ENCODE data around the gene C4orf36. TPM values are rescaled to one million over a fixed set of nuclear protein-coding genes. Genes with fewer than 3 reads are reported as not detected.
"Not testable (repeated sequence)": the region's sequence is repeated elsewhere in the genome, so short reads cannot be mapped to it uniquely, and the experiment has no call there.

The C4orf36 gene
- total RNA-seq, 4 donors from 2014 or later = 0.48 to 2.2 (median 1.5) TPM; not detected in 1

GRCh38 chr4:86878640-86879039, 13.6 kb downstream of the C4orf36 start:
- no peak for DNase-seq (ENCODE audit: low spot score)
- ATAC-seq (ENCODE audit: low FRiP score) = no peak
- TF ChIP-seq CTCF (IDR thresholded peaks at IDR 0.05) = no peak

DNA sequence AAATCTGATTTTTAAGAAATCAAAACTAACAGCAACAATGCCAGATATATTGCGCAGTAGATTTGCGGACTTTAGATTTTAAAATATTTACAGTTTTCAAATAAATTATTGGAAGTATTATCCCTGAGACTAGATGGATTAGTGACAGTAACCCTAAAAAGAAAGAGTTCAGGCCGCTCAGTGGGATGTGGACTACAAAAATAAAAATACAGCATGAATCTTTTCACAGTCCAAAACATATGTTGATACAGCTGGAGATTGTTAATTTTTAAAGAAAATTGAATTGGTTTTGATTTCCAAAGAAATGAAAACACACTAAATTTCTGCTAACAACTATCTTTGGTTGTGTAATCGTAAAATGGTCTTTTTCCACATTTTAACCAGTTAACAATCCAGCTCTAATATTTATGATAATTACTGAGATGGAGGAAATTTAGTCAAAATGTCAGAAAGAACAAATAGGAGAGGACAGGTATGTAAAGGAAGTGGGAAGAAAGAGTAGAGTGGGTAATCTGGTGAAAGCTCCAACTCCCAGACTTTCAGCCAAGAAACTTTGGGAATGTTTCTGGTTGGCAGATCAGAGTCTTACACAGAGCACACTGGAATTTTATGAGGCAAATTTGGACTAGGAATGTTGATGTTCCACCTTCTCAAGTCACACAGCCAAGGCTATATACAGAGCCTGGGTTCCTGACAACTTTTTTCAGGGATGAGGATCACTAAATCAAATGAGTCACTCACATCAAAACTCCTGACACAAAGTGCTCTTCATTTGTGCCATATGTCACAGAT, 15.1 kb downstream of the C4orf36 start:
- DNase-seq (ENCODE audit: low spot score) (no peak), ATAC-seq (ENCODE audit: low FRiP score) (no peak)

DNA sequence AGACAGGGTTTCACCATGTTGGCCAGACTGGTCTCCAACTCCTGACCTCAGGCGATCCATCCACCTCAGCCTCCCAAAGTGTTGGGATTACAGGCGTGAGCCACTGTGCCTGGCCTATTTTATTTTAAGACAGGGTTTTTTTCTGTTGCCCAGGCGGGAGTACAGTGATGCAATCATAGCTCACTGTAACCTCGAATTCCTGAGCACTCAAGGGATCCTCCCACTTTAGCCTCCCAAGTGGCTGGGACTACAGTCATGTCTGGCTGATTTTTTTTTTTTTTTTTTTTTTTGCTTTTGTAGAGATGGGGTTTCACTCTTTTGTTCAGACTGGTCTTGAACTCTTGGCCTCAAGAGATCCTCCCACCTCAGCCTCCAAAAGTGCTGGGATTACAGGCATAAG, 16.8 kb downstream of the C4orf36 start:
- DNase-seq (ENCODE audit: low spot score); ATAC-seq (ENCODE audit: low FRiP score): not testable (repeated sequence)

More for the DNA sequence above, 15.1 kb downstream of the C4orf36 start:
- no peak for TF ChIP-seq CTCF (IDR thresholded peaks at IDR 0.05)

- ATAC-seq (ENCODE audit: low FRiP score) = no peak
- DNase-seq (ENCODE audit: low spot score) = no peak
- TF ChIP-seq CTCF (IDR thresholded peaks at IDR 0.05) = no peak
These were observed 20.1 kb downstream of the C4orf36 start for GRCh38 chr4:86872135-86872534.

GRCh38 chr4:86870442-86871069, 21.7 kb downstream of the C4orf36 start:
- TF ChIP-seq CTCF (IDR thresholded peaks at IDR 0.05) = no peak
- DNase-seq (ENCODE audit: low spot score) (no peak), ATAC-seq (ENCODE audit: low FRiP score) (no peak)

GRCh38 chr4:86857341-86858052, 34.7 kb downstream of the C4orf36 start:
- ATAC-seq (ENCODE audit: low FRiP score) = no peak
- no peak for DNase-seq (ENCODE audit: low spot score)
- TF ChIP-seq CTCF (IDR thresholded peaks at IDR 0.05) = no peak

- no peak for TF ChIP-seq CTCF (IDR thresholded peaks at IDR 0.05)
- ATAC-seq (ENCODE audit: low FRiP score) (no peak), DNase-seq (ENCODE audit: low spot score) (no peak)
These were observed 35.3 kb downstream of the C4orf36 start for GRCh38 chr4:86856896-86857295.
